Measurements from ENCODE around the gene CYP2C18. TPM values are rescaled to one million over a fixed set of nuclear protein-coding genes. Genes with fewer than 3 reads are reported as not detected.
A peak's percentile ranks its signal among the peaks of the same experiment; 100 is the strongest.

The CYP2C18 gene
- total and polyA plus RNA-seq, 2 of the 13 experiments (the other 11 are each of a cell fraction or from before 2014, with no cell fraction given): 0.07 TPM; not detected in 1

DNA sequence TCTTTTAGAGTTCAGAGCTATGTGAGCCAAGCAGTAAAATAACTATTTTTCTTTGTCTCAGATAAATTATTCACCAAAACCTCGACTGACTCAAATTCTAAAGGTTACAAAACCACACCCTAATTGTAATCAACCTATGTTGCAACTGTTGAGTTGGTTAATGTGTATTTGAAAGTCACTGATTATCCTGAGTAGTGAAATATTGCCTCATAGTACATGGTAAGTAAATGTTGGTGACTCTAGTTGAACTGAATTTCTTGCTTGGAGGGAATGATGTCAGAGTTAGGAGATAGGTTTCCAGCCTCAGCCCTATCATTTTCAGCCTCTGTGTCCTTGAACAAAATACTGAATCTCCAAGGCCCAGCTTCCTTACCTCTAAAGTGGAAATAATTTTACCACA is 3.0 kb upstream of the CYP2C18 start (continued):
- TF ChIP-seq, protein P1, sequence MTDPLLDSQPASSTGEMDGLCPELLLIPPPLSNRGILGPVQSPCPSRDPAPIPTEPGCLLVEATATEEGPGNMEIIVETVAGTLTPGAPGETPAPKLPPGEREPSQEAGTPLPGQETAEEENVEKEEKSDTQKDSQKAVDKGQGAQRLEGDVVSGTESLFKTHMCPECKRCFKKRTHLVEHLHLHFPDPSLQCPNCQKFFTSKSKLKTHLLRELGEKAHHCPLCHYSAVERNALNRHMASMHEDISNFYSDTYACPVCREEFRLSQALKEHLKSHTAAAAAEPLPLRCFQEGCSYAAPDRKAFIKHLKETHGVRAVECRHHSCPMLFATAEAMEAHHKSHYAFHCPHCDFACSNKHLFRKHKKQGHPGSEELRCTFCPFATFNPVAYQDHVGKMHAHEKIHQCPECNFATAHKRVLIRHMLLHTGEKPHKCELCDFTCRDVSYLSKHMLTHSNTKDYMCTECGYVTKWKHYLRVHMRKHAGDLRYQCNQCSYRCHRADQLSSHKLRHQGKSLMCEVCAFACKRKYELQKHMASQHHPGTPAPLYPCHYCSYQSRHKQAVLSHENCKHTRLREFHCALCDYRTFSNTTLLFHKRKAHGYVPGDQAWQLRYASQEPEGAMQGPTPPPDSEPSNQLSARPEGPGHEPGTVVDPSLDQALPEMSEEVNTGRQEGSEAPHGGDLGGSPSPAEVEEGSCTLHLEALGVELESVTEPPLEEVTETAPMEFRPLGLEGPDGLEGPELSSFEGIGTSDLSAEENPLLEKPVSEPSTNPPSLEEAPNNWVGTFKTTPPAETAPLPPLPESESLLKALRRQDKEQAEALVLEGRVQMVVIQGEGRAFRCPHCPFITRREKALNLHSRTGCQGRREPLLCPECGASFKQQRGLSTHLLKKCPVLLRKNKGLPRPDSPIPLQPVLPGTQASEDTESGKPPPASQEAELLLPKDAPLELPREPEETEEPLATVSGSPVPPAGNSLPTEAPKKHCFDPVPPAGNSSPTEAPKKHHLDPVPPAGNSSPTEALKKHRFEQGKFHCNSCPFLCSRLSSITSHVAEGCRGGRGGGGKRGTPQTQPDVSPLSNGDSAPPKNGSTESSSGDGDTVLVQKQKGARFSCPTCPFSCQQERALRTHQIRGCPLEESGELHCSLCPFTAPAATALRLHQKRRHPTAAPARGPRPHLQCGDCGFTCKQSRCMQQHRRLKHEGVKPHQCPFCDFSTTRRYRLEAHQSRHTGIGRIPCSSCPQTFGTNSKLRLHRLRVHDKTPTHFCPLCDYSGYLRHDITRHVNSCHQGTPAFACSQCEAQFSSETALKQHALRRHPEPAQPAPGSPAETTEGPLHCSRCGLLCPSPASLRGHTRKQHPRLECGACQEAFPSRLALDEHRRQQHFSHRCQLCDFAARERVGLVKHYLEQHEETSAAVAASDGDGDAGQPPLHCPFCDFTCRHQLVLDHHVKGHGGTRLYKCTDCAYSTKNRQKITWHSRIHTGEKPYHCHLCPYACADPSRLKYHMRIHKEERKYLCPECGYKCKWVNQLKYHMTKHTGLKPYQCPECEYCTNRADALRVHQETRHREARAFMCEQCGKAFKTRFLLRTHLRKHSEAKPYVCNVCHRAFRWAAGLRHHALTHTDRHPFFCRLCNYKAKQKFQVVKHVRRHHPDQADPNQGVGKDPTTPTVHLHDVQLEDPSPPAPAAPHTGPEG (CRISPR knock-in tag; IDR thresholded peaks at IDR 0.05): no peak
- TF ChIP-seq SMAD9 (CRISPR knock-in tag; IDR thresholded peaks at IDR 0.05): no peak
- no peak for TF ChIP-seq KDM1A (CRISPR knock-in tag; IDR thresholded peaks at IDR 0.05)
- TF ChIP-seq, protein P2, sequence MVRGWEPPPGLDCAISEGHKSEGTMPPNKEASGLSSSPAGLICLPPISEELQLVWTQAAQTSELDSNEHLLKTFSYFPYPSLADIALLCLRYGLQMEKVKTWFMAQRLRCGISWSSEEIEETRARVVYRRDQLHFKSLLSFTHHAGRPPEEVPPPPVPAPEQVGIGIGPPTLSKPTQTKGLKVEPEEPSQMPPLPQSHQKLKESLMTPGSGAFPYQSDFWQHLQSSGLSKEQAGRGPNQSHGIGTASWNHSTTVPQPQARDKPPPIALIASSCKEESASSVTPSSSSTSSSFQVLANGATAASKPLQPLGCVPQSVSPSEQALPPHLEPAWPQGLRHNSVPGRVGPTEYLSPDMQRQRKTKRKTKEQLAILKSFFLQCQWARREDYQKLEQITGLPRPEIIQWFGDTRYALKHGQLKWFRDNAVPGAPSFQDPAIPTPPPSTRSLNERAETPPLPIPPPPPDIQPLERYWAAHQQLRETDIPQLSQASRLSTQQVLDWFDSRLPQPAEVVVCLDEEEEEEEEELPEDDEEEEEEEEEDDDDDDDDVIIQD (CRISPR knock-in tag; IDR thresholded peaks at IDR 0.05; ENCODE audit: low read depth): peak; percentile 92; the same call in 1 of the 2 replicates
- TF ChIP-seq HOXA3 (CRISPR knock-in tag; IDR thresholded peaks at IDR 0.05): peak; percentile 80
- no peak for TF ChIP-seq FOXK1 (CRISPR knock-in tag; IDR thresholded peaks at IDR 0.05; ENCODE audit: borderline replicate concordance, low read depth)
- TF ChIP-seq RBFOX2 (IDR thresholded peaks at IDR 0.05; ENCODE audit: low read depth, low read length): no peak
- no peak for TF ChIP-seq ZNF432 (CRISPR knock-in tag; IDR thresholded peaks at IDR 0.05; ENCODE audit: borderline replicate concordance)
- TF ChIP-seq NR2F1 (CRISPR knock-in tag; IDR thresholded peaks at IDR 0.05): no peak
- TF ChIP-seq, protein P3, sequence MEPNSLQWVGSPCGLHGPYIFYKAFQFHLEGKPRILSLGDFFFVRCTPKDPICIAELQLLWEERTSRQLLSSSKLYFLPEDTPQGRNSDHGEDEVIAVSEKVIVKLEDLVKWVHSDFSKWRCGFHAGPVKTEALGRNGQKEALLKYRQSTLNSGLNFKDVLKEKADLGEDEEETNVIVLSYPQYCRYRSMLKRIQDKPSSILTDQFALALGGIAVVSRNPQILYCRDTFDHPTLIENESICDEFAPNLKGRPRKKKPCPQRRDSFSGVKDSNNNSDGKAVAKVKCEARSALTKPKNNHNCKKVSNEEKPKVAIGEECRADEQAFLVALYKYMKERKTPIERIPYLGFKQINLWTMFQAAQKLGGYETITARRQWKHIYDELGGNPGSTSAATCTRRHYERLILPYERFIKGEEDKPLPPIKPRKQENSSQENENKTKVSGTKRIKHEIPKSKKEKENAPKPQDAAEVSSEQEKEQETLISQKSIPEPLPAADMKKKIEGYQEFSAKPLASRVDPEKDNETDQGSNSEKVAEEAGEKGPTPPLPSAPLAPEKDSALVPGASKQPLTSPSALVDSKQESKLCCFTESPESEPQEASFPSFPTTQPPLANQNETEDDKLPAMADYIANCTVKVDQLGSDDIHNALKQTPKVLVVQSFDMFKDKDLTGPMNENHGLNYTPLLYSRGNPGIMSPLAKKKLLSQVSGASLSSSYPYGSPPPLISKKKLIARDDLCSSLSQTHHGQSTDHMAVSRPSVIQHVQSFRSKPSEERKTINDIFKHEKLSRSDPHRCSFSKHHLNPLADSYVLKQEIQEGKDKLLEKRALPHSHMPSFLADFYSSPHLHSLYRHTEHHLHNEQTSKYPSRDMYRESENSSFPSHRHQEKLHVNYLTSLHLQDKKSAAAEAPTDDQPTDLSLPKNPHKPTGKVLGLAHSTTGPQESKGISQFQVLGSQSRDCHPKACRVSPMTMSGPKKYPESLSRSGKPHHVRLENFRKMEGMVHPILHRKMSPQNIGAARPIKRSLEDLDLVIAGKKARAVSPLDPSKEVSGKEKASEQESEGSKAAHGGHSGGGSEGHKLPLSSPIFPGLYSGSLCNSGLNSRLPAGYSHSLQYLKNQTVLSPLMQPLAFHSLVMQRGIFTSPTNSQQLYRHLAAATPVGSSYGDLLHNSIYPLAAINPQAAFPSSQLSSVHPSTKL (CRISPR knock-in tag; IDR thresholded peaks at IDR 0.05): peak; percentile 84
- TF ChIP-seq, protein P4, sequence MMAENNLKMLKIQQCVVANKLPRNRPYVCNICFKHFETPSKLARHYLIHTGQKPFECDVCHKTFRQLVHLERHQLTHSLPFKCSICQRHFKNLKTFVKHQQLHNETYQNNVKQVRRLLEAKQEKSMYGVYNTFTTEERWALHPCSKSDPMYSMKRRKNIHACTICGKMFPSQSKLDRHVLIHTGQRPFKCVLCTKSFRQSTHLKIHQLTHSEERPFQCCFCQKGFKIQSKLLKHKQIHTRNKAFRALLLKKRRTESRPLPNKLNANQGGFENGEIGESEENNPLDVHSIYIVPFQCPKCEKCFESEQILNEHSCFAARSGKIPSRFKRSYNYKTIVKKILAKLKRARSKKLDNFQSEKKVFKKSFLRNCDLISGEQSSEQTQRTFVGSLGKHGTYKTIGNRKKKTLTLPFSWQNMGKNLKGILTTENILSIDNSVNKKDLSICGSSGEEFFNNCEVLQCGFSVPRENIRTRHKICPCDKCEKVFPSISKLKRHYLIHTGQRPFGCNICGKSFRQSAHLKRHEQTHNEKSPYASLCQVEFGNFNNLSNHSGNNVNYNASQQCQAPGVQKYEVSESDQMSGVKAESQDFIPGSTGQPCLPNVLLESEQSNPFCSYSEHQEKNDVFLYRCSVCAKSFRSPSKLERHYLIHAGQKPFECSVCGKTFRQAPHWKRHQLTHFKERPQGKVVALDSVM (CRISPR knock-in tag; IDR thresholded peaks at IDR 0.05): no peak
- TF ChIP-seq, protein P5, sequence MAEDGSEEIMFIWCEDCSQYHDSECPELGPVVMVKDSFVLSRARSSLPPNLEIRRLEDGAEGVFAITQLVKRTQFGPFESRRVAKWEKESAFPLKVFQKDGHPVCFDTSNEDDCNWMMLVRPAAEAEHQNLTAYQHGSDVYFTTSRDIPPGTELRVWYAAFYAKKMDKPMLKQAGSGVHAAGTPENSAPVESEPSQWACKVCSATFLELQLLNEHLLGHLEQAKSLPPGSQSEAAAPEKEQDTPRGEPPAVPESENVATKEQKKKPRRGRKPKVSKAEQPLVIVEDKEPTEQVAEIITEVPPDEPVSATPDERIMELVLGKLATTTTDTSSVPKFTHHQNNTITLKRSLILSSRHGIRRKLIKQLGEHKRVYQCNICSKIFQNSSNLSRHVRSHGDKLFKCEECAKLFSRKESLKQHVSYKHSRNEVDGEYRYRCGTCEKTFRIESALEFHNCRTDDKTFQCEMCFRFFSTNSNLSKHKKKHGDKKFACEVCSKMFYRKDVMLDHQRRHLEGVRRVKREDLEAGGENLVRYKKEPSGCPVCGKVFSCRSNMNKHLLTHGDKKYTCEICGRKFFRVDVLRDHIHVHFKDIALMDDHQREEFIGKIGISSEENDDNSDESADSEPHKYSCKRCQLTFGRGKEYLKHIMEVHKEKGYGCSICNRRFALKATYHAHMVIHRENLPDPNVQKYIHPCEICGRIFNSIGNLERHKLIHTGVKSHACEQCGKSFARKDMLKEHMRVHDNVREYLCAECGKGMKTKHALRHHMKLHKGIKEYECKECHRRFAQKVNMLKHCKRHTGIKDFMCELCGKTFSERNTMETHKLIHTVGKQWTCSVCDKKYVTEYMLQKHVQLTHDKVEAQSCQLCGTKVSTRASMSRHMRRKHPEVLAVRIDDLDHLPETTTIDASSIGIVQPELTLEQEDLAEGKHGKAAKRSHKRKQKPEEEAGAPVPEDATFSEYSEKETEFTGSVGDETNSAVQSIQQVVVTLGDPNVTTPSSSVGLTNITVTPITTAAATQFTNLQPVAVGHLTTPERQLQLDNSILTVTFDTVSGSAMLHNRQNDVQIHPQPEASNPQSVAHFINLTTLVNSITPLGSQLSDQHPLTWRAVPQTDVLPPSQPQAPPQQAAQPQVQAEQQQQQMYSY (CRISPR knock-in tag; IDR thresholded peaks at IDR 0.05): no peak
